Muscle layer of duodenum (tissue), 2 donors: ENCODE measurements around the gene ZFP1.
A peak's percentile ranks its signal among the peaks of the same experiment; 100 is the strongest.
"Not testable (repeated sequence)": the region's sequence is repeated elsewhere in the genome, so short reads cannot be mapped to it uniquely, and the experiment has no call there.

Source experiments
- H3K27ac ChIP-seq: one replicate; pipeline ENCODE4 v1.7.0; 2013; ENCODE audit warnings: mild to moderate bottlenecking, low read length
- H3K27me3 ChIP-seq: one replicate; pipeline ENCODE4 v1.7.0; 2013; ENCODE audit warnings: low read depth, mild to moderate bottlenecking, control low read depth, low read length
- H3K36me3 ChIP-seq, 2 donors: one replicate each; pipeline ENCODE4 v1.7.0; 2013; ENCODE audit warnings: low read length in 2 of 2, control low read depth in 1 of 2, mild to moderate bottlenecking in 1 of 2; ENCODE audit not compliant: insufficient read depth in 2 of 2, control insufficient read depth in 1 of 2
- H3K4me1 ChIP-seq, 2 donors: one replicate each; pipeline ENCODE4 v1.7.0; 2013; ENCODE audit warnings: low read length in 2 of 2, mild to moderate bottlenecking in 2 of 2, control low read depth in 1 of 2, moderate library complexity in 1 of 2; ENCODE audit not compliant: insufficient read depth in 2 of 2, control insufficient read depth in 1 of 2
- H3K4me3 ChIP-seq, 2 donors: one replicate each; pipeline ENCODE4 v1.7.0; 2013; ENCODE audit warnings: low read length in 2 of 2, low read depth in 1 of 2, mild to moderate bottlenecking in 1 of 2
- H3K9me3 ChIP-seq, 2 donors: one replicate each; pipeline ENCODE4 v1.7.0; 2013; ENCODE audit warnings: low read length in 2 of 2, control low read depth in 1 of 2, mild to moderate bottlenecking in 1 of 2; ENCODE audit not compliant: control insufficient read depth in 1 of 2
- donor health status: healthy.

Gene ZFP1

GRCh38 chr16:75114946-75115825 lies 33.1 kb upstream of the ZFP1 start:
- peak overlapping the region in 1 of 2 donors; percentile 75 for H3K4me3 ChIP-seq

GRCh38 chr16:75116081-75116910 lies 32.0 kb upstream of the ZFP1 start, which contains the start of gene LDHD:
LDHD (minus strand) TSS chr16:75116780; CDS start chr16:75116720, 60 bp downstream.
- Histone ChIP-seq H3K4me1 (peaks cover 7 to 31% of the 10 kb centered on the region in 2 donors), H3K9me3 (peaks cover 0 to under 1% of the 10 kb centered on the region in 2 donors), H3K36me3 (no peaks in the 10 kb centered on the region), H3K4me3 (peak within 1 kb of the TSS; percentile 69 to 75), H3K27ac (no peak within 1 kb of the TSS), H3K27me3 (no peaks in the 10 kb centered on the region)

More at GRCh38 chr16:75114946-75115825, 33.1 kb upstream of the ZFP1 start:
- Histone ChIP-seq H3K9me3 (no peaks in the 10 kb centered on the region), H3K27me3 (no peaks in the 10 kb centered on the region), H3K27ac (no peak overlapping the region), H3K4me1 (peaks cover 14 to 42% of the 10 kb centered on the region in 2 donors), H3K36me3 (no peaks in the 10 kb centered on the region)

DNA sequence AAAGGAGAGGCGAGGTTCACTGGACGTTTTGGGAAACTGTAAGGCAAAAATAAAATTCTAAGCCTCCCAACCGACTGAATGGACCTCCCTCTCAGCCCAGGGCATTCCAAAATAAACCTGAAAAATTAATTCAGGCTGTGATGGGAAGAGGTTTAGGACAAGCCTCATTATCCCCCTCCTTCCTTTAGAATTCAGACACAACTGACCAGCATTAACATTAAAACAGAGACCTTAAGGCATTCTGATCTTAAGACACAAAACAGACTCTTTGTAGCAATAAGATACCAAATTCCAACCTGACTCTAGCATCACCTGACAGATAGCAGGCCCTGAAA lies 31.4 kb upstream of the ZFP1 start:
- Histone ChIP-seq H3K4me1 (peaks cover under 1 to 25% of the 10 kb centered on the region in 2 donors), H3K9me3 (peaks cover 2 to 4% of the 10 kb centered on the region in 2 donors), H3K27me3 (no peaks in the 10 kb centered on the region), H3K27ac (no peak overlapping the region), H3K36me3 (no peaks in the 10 kb centered on the region), H3K4me3 (peak overlapping the region; percentile 69 to 75)

- no peak overlapping the region for H3K4me3 ChIP-seq
- H3K36me3 ChIP-seq: no peaks in the 10 kb centered on the region
- H3K4me1 ChIP-seq: peaks cover 0 to 16% of the 10 kb centered on the region in 2 donors
- no peak overlapping the region for H3K27ac ChIP-seq
- peaks cover 5 to 8% of the 10 kb centered on the region in 2 donors for H3K9me3 ChIP-seq
- H3K27me3 ChIP-seq: no peaks in the 10 kb centered on the region
These were observed 29.3 kb upstream of the ZFP1 start for GRCh38 chr16:75118943-75119539.

- Histone ChIP-seq H3K36me3 (no peaks in the 10 kb centered on the region), H3K27me3 (no peaks in the 10 kb centered on the region), H3K27ac (no peak overlapping the region), H3K9me3 (peaks cover 5 to 8% of the 10 kb centered on the region in 2 donors), H3K4me3 (no peak overlapping the region), H3K4me1 (peaks cover 0 to 15% of the 10 kb centered on the region in 2 donors)
These were observed 28.1 kb upstream of the ZFP1 start for GRCh38 chr16:75120253-75120652.

DNA sequence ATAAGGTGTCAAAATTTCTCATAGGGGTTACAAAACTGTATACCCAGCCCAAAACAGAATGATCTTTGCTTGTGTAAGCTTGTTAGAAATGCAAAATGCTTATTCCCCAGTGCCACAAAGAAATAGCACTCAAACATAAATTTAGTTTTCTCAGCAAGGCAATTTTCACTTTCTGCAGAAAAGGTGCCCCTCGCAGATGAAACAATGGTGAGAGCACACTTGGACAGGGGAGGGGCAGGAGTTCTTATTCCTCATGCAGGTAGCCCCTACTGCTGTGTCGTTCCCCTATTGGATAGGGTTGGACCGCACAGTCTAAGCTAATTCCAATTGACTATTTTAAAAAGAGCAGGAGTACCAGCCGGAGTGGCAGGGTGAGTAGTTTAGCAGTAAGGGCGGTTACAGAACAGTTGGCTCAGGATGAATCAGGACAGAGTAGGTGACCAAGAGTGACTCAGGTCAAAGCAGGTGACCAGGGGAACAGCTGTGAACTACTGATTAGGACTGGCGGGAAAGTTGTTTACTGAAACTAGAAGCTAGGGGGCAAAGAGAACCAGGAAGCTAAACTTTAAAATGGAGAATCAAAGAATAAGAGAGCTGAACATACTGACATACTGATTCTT lies 26.3 kb upstream of the ZFP1 start:
- Histone ChIP-seq H3K4me3 (no peak overlapping the region), H3K27me3 (no peaks in the 10 kb centered on the region), H3K36me3 (no peaks in the 10 kb centered on the region), H3K4me1 (no peaks in the 10 kb centered on the region), H3K9me3 (peaks cover 5 to 8% of the 10 kb centered on the region in 2 donors), H3K27ac (no peak overlapping the region)

DNA sequence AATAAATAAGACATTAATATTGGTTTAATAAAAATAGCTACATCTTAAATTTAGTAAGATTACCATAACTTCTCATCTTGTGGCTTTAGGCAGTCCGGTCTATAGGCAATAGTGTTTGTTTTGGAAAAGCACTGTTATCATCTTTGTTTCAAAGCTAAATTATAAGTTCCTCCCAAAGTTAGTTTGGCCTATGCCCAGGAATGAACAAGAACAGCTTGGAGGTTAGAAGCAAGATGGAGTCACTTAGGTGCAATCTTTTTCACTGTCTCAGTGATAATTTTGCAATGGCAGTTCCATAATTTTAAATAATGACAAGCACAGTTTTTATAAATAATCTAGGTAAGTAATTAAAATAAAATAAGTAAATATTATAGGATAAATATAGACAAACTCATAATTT lies 25.7 kb upstream of the ZFP1 start:
- no peaks in the 10 kb centered on the region for H3K27me3 ChIP-seq
- no peaks in the 10 kb centered on the region for H3K36me3 ChIP-seq

GRCh38 chr16:75127713-75128415 lies 20.5 kb upstream of the ZFP1 start:
- peaks cover 0 to 3% of the 10 kb centered on the region in 2 donors for H3K9me3 ChIP-seq
- H3K36me3 ChIP-seq: no peaks in the 10 kb centered on the region
- no peak overlapping the region for H3K27ac ChIP-seq
- no peak overlapping the region for H3K4me3 ChIP-seq
- no peaks in the 10 kb centered on the region for H3K4me1 ChIP-seq
- H3K27me3 ChIP-seq: no peaks in the 10 kb centered on the region

More for the DNA sequence above, 25.7 kb upstream of the ZFP1 start:
- Histone ChIP-seq H3K27ac (no peak overlapping the region), H3K4me1 (no peaks in the 10 kb centered on the region), H3K4me3 (no peak overlapping the region), H3K9me3 (peaks cover 5 to 11% of the 10 kb centered on the region in 2 donors)

DNA sequence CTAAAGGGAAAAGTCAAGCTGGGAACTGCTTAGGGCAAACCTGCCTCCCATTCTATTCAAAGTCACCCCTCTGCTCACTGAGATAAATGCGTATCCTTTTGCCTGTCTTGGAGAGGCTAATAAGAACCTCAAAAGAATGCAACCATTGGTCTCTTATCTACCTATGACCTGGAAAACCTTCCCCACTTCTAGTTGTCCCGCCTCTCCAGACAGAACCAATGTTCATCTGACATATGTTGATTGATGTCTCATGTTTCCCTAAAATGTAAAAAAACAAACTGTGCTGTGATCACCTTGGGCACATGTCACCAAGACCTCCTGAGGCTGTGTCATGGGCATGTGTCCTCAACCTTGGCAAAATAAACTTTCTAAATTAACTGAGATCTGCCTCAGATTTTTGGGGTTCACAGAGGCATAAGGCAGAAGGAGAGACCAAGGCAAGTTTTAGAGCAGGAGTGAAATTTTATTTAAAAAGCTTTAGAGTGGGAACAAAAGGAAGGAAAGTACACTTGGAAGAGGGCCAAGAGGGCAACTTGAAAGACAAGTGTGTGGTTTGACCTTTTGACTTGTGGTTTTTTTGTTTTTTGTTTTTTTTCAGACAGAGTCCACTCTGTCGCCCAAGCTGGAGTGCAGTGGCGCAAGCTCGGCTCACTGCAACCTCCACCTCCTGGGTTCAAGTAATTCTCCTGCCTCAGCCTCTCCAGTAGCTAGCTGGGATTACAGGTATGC lies 18.7 kb upstream of the ZFP1 start:
- H3K27ac ChIP-seq, H3K4me1 ChIP-seq, H3K27me3 ChIP-seq, H3K4me3 ChIP-seq, H3K36me3 ChIP-seq, H3K9me3 ChIP-seq: not testable (repeated sequence)

- H3K9me3 ChIP-seq: peaks cover 0 to 3% of the 10 kb centered on the region in 2 donors
- no peak overlapping the region for H3K4me3 ChIP-seq
- H3K27ac ChIP-seq: no peak overlapping the region
- no peaks in the 10 kb centered on the region for H3K36me3 ChIP-seq
- H3K27me3 ChIP-seq: no peaks in the 10 kb centered on the region
- H3K4me1 ChIP-seq: no peaks in the 10 kb centered on the region
These were observed 18.1 kb upstream of the ZFP1 start for GRCh38 chr16:75130150-75130771.
